Stimulated activated CD4-positive, alpha-beta T cell treated with anti-CD3 and anti-CD28 coated beads, Interleukin-12 subunit alpha, Interleukin-12 subunit beta, amount 100 ng/mL, for 24 hours (primary cell): ENCODE measurements around the gene IRX4.

Experiments used
- DNase-seq, 2 experiments: peaks; one replicate each; pipeline ENCODE4 v3.0.0-alpha.2; 2020; ENCODE audit warnings: low read depth in 2 of 2

IRX4 gene

DNA sequence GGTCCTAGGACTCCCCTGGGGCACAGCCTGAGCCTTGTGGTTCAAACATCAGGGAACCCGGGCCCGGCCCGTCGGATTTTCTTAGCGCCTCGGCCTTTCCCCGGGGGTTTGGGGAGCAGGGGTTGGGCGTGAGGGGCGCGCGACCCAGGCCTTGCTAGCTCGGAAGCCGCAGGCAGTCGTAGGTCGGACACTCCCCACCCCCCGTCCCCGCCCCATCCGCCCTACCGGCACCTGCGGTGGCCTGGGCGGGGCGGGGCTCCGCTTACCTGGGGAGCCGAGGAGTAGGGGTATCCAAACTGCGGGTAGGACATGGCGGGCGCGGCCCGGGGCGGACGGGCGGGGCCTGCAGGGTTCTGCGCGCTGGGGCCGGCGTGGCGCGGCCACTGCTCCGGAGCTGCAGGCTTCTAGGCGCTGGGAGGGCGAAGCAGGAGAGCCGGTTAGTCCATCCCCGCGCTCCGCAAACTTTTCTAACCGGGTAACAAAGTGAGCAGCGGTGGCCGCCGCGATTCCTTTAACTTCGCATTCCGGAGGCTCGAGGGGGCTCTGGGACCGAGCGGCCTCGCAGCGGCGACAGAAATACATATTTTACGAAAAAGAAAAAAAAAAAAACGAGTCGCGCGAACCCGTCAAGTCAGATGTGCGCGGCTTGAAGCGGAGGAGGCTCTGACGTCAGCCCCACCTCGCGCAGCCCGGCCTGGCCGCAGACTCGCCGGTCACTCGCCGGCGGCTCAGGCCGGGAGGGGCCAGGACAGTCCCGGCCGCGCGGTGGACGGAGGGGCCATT, at the start of gene IRX4:
IRX4 (minus strand) TSS at position 589 of the 783 bp plus-strand sequence; CDS start at position 311, 278 bp downstream.
- DNase-seq: no peak

DNA sequence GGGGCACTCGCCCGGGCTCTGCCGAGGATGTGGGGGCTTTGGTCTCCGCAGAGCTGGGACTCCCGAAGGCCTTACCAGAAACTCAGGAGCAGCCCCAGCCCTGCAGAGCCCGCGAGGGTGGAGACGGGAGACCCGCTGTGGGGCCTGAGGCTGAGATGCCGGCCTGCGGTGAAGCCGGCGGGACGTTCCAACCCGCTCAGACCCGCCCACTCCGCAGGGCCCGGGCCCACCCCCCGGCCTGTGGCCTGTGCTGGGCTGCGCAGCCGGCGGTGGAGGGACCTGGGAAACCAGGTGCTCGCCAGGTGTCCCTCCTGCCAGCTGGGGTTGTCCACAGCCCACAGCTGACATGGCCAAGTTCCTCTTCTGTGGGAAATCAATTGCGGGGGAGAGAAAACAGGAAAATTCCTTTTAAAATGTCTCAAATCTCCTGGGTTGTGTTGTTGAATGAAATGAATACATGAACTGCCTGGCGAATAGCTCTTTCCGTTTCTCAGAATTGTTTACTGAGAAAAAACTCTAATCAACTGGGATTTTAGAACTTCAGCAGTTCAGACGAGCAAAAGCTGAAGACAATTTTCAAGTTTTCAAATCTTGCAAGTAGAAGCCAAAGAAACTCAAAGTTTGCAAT, 49.0 kb upstream of the IRX4 start:
- no peak for DNase-seq

DNA sequence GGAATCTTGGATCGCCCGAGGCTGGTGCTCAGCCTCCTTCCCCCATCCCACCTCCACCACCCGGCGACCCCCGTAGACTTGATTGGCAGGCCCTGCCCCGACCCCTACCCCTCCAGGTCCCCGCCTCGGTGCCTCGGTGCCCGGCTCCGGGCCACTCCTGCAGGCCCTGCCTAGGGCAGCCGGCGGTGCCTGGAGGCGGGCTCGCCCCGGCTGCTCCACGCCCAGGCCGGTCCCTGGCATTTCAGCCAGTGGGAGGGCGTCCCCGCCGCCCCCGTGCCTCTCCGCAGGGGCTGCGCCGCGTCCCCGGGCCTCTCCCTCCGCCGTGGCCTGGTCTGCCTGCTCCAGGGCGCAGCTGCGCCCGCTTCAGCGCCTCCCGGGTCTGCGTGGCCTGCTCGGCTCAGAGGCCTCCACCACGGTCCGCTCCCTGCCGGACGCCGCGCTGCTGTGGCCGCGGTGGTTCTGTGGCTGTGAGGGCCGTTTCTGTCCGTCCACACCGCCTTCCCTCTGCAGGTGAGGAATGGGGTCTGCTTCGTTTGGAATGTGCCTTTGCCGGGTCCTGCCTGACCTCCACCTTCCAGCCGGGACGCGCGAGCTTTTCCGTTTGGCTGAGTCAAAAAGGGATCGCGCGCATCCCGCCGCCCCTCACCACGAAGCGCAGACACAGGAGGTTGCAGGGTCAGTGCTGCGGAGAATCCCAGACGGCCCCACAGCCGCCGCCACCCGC, 48.3 kb upstream of the IRX4 start:
- no peak for DNase-seq

DNA sequence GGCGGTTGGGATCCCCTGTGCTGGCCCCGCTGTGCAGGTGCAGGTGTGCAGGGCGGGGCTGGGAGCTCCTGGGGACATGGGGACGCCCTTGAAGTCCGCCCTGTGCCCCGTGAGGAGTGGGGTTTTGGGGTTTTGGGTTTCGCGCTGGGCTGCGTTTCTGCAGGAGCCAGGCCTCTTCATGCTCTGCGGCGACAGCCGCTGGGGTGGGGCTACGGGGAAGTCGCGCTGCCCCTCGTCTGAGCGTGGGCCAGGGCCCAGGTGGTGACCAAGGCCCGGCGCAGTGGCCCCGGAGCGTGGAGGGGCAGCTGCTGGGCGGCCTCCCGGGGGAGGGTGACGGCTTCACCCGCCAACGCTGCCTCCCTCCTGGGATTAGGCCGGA, 47.8 kb upstream of the IRX4 start:
- DNase-seq: no peak

DNA sequence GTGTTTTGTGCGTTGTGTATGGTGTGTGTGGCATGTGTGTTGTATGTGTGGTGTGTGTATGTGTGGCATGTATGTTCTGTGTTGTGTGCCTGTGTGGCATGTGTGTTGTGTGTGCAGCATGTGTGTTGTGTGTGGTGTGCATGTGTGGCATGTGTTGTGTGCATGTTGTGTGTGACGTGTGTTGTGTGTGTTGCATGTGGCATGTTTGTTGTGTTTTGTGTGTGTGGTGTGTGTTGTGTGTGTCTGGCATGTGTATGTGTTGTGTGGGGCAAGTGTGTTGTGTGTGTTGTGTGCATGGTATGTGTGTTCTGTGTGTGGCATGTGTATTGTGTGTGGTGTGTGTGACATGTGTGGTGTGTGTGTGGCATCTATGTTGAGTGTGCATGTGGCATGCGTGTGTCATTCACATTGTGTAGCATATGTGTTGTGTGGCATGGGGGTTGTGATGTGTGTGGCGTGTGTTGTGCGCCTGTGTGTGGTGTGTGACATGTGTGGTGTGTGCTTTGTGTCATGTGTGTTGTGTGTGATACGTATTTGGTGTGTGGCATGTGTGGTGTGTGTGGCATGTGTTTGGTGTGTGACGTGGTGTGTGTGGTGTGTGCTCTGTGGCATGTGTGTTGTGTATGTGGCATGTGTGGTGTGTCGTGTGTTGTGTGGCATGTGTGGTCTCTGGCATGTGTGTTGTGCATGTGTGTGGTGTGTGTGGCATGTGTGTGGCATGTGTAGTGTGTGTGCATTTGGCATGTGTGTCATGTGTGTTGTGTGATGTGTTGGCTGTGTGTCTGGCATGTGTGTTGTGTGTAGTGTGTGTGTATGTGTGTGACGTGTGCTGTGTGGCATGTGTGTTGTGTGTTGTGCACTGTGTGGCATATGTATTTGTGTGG, 46.6 kb upstream of the IRX4 start:
- no peak for DNase-seq

DNA sequence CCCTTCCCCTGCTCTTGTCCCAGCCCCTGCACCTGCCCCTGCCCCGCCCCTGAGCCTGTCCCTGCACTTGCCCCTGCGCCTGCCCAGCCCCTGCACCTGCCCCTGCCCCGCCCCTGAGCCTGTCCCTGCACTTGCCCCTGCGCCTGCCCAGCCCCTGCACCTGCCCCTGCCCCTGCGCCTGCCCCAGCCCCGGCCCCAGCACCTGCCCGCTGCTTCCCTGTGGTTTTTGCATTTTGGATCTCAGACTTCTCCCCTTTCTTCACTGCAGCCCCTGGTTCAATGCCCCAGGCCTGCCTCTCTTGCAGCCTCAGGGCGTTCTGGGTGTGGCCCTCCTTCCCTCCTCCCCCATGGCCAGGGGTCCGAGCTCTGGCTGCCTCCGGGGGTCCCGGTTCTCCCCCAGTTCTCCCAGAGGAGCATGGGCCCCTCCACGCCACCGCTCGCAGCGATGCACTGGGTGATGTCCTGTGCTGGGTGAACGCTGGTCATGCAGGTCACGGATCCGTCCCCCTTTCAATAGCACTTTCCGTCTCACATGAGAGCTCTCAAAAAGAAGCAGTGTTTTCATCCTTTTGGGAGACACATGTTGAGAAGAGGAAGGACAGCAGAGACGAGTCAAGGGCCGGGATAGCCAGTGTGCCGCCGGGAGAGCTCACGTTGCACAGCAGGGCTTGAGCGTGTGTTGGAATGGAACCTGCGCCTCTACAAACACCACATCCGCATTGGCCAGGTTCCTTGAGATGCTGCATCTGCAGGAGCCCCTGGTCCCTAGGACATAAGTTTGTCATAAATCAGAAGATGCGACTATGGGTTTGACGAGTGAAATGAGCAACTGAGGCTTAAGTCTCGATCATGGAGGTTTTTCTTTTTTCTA, 44.0 kb upstream of the IRX4 start:
- DNase-seq: no peak

DNA sequence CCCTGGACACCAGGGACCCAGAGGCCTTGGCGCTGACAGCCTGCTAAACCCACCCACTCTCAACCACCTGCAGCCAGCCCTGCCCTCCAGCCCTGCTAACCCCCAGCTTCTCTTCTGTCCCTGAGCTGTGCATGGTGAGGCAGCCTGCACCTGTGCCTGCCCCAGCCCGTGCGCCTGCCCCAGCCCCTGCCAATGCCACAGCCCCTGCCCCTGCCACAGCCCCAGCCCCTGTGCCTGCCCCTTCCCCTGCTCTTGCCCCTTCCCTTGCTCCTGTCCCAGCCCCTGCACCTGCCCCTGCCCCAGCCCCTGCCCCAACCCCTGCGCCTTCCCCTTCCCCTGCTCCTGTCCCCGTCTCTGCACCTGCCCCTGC, 43.3 kb upstream of the IRX4 start:
- DNase-seq: no peak

DNA sequence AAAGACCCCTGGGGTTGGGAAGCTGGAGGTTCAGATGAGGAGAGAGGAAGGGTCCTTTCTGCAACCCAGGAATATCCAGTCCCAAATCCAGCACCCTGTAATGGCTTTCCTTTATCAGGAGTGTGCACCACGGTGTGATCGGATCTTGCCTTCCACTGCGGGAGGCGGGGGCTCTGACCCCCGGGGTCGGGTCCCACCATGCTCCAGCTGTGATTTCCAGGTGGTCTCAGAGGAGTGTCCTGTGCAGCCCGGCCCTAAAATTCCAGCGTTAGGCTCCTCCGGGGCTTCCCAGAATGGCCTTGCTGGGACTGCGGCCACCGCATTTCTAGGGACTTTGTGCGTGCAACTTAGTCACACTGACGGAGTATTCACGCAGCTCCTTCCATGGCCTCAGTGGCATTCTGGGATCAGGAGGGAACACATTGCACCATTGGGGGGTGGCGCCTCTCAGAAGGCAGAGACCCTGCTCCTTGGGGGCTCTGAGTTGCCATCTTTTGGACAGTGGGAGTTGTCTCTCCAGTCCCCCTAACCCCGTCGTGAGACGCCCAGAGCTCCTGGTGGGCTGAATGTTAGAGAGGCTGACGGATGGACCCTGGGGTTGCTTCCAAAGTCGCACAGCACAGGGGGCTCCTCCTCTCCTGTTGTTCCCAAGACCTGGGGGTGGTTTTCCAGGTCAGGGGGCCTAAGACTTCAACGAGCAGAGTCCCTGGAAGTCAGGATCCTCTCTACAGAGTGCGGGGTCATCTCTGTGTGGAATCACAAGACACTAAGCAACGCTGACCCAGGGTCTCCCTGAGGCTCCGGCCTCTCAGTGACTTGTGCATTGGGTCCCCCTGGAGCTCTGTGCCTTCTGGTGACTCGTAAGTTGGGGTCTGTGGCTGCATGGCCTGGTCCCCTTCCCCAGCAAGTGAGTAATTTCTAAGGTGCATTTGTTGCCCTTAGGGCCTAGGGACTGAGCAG, 42.7 kb upstream of the IRX4 start:
- no peak for DNase-seq

DNA sequence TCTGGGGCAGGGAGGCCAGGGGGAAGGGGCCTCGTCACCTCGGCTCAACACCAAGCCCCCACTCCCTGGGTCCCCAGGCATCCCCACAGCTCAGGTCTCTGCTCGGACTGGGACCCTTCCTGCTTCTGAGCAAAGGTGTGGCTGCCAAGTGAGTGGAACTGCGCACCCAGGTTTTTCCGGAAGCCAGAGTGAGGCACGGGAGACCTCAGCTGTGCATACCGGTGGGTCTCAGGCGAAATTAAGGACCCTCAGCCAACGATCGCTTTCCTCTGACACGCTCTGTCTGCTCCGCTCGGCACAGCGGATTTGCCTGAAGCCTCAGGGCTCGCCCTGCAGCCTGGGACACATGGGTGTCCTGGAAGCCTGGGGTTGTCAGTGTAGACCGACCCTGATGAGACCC, 41.0 kb upstream of the IRX4 start:
- no peak for DNase-seq

DNA sequence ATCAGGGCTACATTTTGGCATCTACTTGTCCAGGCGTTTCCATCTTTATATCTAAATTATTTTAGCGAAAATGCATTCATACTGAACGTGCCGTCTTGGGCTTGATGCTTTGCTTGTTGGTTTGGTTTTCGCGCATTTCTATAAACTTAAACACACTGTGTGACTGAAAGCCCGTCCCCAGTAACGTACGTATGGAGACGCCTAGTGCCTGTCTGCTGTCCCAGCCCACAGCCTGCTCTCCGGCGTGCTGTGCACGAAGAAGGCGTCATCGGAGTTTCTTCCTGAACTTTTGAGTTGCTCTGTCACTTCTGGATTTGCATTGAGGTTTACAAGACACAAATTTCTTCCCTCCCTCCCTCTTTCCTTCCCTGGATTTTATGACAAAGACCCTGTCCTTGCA, 40.6 kb upstream of the IRX4 start:
- no peak for DNase-seq

DNA sequence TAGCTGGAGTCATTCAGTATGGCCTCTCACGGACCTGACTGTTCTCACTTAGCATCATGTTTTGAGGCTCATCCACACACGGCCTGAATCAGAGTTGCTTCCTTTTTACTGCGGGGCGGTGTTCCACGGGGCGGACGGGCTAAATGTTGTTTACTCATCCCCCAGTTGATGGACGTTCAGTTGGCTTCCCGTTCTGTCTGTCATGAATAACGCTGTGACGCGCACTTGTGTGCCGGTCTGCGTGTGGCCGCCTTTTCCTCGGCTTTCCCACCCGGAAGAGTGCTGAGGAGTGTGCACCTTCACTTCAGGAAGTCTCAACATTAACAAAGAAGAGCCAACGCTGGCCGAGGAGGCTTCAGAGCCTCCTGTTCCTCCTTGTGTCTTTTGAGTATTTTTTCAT, 39.0 kb upstream of the IRX4 start:
- no peak for DNase-seq

DNA sequence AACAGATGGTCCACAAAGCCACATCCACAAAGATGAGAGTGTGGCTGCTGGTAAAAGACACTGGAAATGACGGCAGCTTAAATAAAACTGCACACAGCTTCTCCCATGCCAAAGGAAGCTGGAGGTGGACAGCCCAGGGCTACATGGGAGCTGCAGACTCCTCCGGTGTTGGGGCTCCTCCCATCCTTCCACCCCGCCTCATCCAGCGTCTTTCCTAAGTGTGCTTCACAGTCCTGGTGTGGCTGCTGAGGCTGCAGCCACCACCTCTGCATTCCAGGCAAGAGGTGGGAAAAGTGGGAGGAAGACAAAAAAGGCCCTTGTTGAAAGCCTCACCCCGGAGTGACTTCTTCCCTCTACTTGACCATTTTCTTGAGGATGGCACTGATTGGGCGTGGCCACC, 37.0 kb upstream of the IRX4 start:
- DNase-seq: no peak

DNA sequence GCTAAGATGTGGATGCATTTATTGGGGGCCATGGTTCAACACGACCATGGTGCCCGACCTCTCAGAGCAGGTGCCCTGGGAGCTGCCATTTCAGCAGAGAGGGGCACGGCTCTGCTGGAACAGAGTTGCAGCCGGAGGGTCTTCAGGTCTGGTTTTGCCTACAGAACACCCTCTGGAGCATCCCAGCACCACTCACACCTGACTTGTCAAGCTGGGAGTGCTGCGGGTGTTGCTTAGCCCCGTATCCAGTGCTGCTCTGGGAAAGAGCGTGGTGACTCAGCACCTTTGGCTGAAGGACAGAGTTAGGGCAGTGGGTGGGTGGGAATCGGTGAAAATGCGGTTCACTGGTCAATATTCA, 36.5 kb upstream of the IRX4 start:
- no peak for DNase-seq

DNA sequence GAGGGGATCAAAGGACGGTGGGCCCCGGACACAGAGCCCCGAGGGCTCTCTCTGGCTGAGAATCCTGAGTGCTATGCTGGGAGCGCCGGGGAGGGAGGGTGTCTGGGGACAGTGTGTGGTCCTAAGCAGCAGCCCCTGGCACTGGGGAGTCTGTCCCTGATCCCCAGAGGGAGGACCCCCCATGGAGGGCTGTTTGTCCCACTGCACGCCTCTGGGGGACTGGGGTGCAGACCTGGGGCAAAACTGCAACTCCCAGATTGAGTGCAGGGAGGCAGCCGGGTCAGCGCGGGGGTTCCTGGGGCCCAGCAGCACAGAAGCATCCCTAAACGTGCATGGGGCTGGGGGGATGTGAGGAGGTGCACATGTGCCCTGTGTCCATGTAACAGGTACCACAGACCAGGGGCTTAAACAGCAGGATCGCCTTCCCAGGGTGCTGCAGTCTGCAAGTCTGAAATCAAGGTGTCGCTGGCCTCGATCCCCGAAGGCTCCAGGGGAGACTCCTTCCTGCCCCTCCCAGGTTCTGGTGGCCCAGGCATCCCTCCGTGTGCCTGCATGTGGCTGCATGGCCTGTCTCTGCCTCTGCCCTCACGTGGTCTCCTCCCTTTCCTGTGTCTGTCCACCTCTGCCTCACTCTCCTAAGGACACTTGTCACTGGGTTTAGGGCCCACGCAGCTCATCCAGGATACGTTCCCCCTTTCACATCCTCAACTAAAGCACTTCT, 35.9 kb upstream of the IRX4 start:
- DNase-seq: no peak

DNA sequence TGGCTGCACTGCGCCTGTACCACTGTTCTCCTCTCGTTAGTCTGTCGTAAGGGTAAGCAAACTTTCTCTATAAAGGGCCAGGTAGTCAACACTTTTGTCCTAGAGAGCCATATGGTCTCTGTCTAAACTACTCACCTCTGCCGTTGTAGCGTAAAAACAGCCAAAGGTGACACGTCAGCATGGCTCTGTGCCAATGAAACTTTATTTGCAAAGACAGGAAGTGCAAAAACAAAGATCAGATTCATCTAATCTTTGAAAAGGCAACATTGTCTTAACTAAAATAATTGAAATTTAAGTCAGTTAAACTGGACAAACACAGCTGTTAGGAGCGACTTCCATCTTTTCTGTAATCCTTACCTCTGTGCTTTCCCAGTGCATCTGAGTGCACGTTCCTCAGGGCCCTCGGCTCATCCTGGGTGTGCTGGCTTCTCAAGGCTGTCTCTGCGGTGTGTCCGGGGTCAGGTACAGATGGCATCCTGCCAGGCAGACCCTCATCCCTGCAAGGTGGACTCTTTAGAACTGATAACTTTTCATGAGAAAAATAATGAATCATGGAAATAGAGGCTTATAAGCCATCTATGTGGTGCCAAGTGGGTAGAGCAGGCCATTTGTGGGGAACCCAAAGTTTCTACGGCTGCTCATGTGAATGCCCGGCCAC, 35.2 kb upstream of the IRX4 start:
- no peak for DNase-seq

DNA sequence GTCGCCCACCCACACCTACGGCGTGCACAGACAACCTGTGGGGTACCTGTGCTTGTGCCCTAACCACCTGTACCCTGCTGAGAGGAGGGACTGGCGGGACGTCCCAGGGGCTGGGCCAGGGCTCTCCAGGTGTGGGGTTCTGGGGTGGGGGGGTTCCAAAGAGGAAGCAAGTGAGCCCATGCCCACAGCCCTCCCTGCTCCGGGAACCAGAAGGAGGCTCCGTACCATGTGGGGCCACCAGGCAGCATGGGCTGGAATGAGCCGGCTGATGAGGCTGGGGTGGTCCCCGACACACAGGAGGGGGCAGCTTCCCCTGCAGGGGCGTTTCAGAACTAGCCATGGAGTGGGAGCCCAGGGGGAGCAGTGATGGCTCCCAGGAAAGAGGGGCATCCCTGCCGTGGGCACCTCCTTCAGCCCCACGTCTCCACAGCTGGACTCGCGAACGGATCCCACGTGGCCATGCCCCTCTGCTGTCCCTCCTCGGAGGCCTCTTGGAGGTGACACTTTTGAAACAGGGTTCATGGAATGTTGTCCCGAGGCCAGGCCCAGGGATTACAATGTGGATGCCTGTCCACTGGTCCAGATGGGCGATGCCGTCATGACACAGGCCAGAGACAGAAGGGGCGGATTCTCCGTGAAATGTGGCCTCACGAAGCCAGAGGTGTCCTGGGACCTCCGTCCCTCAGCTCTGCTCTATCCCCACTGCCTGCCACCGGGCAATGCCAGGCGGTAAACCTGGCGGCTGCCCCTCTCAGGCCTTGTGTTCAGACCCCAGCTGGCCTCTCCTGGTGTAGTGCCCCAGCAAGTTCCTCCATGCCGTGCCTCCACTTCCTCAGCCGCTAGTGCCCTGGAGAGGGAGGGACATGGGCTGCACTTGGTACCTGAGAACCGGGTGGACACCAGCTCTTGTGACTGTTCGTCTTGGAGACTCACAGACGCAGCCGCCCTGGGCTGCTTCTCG, 33.6 kb upstream of the IRX4 start:
- DNase-seq: no peak

DNA sequence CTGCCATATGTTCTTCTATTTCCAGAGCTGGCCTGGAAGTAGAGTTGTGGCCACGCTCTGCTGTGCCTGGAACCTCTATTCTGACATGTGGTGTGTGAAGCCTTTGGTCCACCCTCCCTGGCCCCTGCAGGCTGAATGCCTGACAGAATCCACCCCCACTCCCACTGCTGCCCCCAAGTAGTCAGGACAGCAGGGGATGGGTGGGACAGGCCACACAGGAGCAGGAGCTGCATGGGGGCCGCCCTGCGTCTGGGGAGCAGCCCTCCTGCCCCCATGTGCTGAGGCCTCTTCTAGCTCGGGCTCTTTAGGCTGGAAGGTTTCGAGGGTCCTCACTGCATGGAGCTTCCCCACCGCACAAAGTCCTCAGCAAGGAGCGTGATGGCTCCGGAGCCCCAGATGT, 32.6 kb upstream of the IRX4 start:
- DNase-seq: no peak

DNA sequence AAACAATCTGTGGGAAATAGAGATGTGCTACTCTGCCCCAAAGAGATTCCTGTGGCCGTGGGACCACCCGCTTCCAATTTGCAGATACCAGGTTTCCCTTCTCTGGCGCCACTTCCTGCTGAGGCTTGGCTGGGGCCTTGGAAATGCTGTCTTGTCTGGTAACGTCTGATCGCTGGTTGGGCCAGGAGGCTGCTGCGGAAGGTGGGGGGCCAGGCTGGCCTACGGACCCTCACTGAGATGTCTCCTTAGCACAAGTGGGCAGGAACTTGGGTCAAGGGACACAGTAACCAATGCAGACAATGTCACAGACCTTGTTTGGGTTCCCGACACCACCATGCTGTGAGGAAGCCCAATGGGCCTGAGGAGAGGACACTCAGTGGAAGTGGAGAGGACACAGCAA, 31.7 kb upstream of the IRX4 start:
- no peak for DNase-seq
